Rectal smooth muscle tissue (tissue), 1 donor: ENCODE measurements around the gene CRTC3.
"Not testable (repeated sequence)": the region's sequence is repeated elsewhere in the genome, so short reads cannot be mapped to it uniquely, and the experiment has no call there.

Experiments
- H3K27ac ChIP-seq: one replicate; pipeline ENCODE4 v1.7.0; 2013; ENCODE audit warnings: low read depth, low read length, inconsistent platforms
- H3K27me3 ChIP-seq: one replicate; pipeline ENCODE4 v1.7.0; 2013; ENCODE audit warnings: low read length; ENCODE audit not compliant: control insufficient read depth, insufficient read depth
- H3K36me3 ChIP-seq: one replicate; pipeline ENCODE4 v1.7.0; 2013; ENCODE audit warnings: low read length; ENCODE audit not compliant: control insufficient read depth, insufficient read depth
- H3K4me1 ChIP-seq: one replicate; pipeline ENCODE4 v1.7.0; 2013; ENCODE audit warnings: low read length; ENCODE audit not compliant: control insufficient read depth, insufficient read depth
- H3K4me3 ChIP-seq: one replicate; pipeline ENCODE4 v1.7.0; 2013; ENCODE audit warnings: low read length
- H3K9ac ChIP-seq: one replicate; pipeline ENCODE4 v1.7.0; 2013; ENCODE audit warnings: low read length

Gene CRTC3

DNA sequence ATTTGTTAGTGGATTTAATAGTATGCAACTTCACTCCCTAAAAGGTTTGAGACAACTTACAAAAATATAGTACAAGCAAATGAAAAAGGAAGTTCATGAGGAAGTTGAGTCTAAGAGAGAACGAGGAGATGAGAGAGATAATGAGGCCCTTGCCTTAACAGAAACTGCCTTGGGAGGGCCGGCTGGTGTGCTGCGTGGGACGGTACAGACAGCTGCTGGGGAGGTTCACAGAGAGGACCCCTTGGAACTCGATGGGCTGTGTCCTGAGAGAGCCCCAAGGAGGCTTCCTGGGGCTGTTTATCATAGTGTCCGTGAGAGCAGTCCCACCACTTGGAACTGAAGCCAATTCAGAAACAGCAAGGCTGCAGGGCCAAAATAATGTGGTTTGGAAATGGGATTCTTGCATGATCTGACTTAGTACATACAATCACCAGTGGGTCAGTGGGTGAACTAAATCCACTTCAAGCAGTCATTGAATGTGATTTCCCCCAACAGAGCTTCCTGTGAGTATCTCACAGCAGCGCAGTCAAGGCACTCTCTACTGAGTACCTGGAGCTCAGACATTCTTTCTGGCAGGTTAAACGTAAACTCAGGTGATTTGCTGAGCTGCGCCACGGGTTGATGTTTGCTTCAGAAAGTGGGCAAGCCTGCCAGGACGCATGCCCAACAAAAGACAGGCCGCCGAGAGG lies 90.8 kb downstream of the CRTC3 start:
- no peak overlapping the region for H3K27ac ChIP-seq
- H3K36me3 ChIP-seq, result peaks cover 3% of the 10 kb centered on the region
- no peak overlapping the region for H3K4me3 ChIP-seq
- H3K27me3 ChIP-seq, result no peaks in the 10 kb centered on the region
- H3K4me1 ChIP-seq, result peaks cover 6% of the 10 kb centered on the region
- H3K9ac ChIP-seq, result no peak overlapping the region

DNA sequence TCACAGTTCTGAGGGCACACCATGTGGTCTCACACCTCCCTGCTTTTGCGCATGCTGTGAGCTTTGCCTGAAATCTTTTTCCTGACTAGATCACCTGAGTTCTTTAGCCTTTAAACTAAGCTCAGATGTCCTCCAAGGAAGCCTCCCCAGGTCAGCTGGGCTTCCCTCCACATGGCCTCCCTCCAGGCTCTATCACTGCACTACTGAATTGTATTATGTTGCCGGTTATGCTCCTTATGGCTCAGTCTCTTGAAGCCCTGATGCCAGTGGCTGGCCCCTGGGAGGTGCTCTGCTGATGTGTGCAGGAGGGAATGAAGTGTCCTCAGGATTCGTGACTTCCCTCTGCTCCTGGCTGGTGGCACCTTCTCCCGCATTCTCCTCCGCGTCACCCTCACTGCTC lies 94.1 kb downstream of the CRTC3 start:
- no peaks in the 10 kb centered on the region for H3K4me1 ChIP-seq
- no peak overlapping the region for H3K9ac ChIP-seq
- H3K27me3 ChIP-seq, result no peaks in the 10 kb centered on the region
- H3K27ac ChIP-seq, result no peak overlapping the region
- no peak overlapping the region for H3K4me3 ChIP-seq
- H3K36me3 ChIP-seq, result peaks cover 7% of the 10 kb centered on the region

DNA sequence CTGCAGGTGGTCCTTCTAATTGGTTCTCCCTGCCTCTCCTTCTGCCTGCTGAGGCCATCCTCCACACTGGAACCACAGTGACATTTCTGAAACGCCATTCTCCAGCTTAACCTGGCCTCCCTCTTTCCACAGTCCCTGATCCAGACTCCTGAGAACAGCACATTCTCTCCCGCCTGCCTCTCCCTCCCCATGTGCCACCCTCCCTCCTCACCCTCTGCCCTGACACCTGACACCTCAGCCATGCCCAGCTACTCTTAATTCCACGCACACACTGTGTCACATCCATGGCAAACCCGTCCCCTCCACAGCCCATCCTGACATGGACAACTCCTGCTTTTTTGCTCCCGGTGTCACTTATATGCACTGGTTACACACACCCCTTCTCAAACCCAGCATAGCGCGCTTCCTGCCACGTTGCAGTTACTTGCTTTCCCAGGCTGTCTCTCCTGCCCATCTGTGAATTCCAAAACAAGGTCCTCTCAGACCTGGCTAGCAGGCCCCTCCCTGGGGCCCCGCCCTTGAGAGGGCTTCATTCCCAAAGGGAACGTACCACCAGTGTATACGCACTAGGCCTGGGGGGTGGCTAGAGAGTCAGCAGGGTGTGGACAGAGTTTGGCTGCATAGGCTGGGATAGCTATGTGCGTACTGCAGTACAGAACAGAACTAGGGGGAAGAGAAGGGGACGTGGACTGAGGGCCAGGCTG lies 94.7 kb downstream of the CRTC3 start:
- H3K27ac ChIP-seq, result no peak overlapping the region
- no peak overlapping the region for H3K9ac ChIP-seq
- peaks cover 11% of the 10 kb centered on the region for H3K36me3 ChIP-seq

DNA sequence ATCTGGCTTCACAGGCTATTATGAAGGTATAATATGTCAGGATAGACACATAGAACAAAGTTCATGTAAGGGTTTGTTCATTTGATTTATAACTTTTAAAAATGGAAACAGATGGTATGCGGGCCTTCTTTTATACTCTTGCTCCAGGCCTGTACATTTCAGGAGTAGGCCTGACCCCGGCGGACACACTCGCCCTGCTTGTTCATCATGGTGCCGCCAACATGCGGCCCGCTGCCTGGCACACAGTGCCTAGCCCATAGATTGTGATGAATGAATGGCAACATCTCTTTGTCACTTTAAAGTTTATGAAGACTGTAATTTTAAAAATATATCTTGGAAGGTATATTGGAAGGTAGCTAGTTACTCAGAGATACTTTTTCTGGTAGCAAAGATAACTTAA lies 95.3 kb downstream of the CRTC3 start:
- H3K27ac ChIP-seq, result no peak overlapping the region
- H3K27me3 ChIP-seq, result no peaks in the 10 kb centered on the region

More for the DNA sequence above, 94.7 kb downstream of the CRTC3 start:
- no peaks in the 10 kb centered on the region for H3K27me3 ChIP-seq
- H3K4me1 ChIP-seq, result no peaks in the 10 kb centered on the region
- no peak overlapping the region for H3K4me3 ChIP-seq

DNA sequence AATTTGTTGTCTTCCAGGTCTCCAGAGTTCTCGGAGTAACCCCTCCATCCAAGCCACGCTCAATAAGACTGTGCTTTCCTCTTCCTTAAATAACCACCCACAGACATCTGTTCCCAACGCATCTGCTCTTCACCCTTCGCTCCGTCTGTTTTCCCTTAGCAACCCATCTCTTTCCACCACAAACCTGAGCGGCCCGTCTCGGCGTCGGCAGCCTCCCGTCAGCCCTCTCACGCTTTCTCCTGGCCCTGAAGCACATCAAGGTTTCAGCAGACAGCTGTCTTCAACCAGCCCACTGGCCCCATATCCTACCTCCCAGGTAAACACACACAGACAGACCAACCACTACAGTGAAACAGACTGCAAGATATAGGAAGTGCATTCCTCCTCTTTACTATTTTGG lies 99.5 kb downstream of the CRTC3 start:
- Histone ChIP-seq H3K27ac (no peak overlapping the region), H3K4me1 (no peaks in the 10 kb centered on the region), H3K9ac (no peak overlapping the region), H3K4me3 (no peak overlapping the region), H3K27me3 (no peaks in the 10 kb centered on the region), H3K36me3 (peaks cover 29% of the 10 kb centered on the region)

More for the DNA sequence above, 95.3 kb downstream of the CRTC3 start:
- Histone ChIP-seq H3K4me3 (no peak overlapping the region), H3K9ac (no peak overlapping the region), H3K4me1 (no peaks in the 10 kb centered on the region), H3K36me3 (peaks cover 16% of the 10 kb centered on the region)

DNA sequence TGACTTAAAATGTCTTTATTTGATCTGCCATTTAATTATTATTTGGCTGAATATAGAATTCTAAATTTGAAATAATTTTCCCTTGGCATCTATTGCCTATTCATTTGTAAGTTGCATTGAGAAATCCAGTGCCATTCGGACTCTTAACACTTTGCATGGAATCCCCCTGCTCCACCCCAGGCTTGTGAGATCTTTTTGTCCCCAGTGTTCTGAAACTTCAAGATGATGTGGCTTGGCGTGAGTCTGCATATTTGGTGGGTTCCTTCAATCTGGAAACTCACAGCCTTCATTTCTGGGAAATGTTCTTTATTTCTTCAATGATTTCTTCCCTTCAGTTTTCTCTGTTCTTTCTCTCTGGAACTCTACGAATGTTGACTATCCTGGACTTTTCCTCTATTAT lies 103.6 kb downstream of the CRTC3 start:
- H3K27ac ChIP-seq, result no peak overlapping the region
- no peak overlapping the region for H3K9ac ChIP-seq
- H3K27me3 ChIP-seq, result no peaks in the 10 kb centered on the region
- peaks cover 28% of the 10 kb centered on the region for H3K36me3 ChIP-seq
- no peak overlapping the region for H3K4me3 ChIP-seq
- no peaks in the 10 kb centered on the region for H3K4me1 ChIP-seq

DNA sequence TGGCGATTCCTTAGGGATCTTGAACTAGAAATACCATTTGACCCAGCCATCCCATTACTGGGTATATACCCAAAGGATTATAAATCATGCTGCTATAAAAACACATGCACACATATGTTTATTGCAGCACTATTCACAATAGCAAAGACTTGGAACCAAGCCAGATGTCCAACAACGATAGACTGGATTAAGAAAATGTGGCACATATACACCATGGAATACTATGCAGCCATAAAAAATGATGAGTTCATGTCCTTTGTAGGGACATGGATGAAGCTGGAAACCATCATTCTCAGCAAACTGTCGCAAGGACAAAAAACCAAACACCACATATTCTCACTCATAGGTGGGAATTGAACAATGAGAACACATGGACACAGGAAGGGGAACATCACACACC lies 107.3 kb downstream of the CRTC3 start:
- H3K4me3 ChIP-seq, H3K9ac ChIP-seq, H3K4me1 ChIP-seq, H3K27me3 ChIP-seq, H3K27ac ChIP-seq: not testable (repeated sequence)
- H3K36me3 ChIP-seq, result peaks cover 18% of the 10 kb centered on the region

DNA sequence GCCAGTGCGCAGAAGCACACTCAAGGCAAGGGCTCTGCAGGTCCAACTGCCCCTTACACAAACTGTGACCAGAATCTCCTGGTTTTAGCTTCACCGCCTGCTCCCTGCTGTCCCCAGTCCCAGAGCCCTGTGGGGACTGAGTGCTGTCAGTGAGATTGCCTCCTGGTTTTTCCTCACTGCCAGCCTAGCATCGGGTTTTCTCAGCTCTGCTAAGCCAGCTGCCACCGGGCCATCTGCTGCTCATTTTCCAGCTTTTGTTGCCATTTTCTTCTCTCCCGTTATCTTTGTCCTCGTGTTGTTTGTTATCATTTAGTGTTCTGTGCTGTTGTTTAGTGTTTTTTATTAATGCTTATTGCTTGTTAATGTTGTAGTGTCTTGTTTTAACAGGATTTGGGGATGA lies 108.0 kb downstream of the CRTC3 start:
- Histone ChIP-seq H3K4me1 (no peaks in the 10 kb centered on the region), H3K4me3 (no peak overlapping the region), H3K9ac (no peak overlapping the region), H3K27me3 (no peaks in the 10 kb centered on the region), H3K27ac (no peak overlapping the region), H3K36me3 (peaks cover 22% of the 10 kb centered on the region)

DNA sequence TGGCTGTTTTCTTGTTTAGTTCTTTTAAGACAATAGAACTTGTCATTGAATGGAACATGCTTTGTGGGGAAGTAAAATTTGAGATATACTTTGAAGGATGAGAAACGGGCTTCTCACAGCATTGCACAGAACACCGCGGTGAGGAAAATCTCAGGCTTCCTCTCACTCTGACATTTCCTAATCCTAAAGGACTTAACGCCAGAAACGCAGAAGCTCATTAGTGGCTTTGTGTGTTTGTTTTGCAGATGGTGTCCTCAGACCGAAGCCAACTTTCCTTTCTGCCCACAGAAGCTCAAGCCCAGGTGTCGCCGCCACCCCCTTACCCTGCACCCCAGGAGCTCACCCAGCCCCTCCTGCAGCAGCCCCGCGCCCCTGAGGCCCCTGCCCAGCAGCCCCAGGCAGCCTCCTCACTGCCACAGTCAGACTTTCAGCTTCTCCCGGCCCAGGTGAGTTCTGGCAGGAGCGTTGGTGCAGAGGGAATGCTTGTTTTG lies 108.5 kb downstream of the CRTC3 start:
- H3K4me3 ChIP-seq, result no peak overlapping the region
- H3K27me3 ChIP-seq, result no peaks in the 10 kb centered on the region
- no peak overlapping the region for H3K27ac ChIP-seq
- no peaks in the 10 kb centered on the region for H3K4me1 ChIP-seq
- peaks cover 26% of the 10 kb centered on the region for H3K36me3 ChIP-seq
- no peak overlapping the region for H3K9ac ChIP-seq

DNA sequence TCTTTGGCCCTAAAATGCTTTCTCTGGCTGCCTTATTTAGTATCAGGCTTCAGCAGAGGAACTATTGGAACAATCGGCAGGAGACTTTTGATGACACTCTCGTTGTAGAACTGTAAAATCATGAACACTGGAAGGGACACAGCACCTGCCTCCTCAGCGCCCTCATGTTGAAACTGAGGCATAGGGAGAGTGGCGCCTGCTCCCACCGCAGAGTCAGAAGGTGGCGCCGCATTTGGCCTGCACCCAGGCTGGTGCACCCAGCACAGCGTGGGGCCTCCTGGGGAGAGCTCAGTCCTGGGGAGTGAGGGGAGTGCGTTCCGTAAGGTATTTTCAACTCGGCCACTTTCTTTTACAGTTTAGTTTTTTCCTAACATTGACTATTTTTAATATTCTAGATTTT lies 109.2 kb downstream of the CRTC3 start:
- peaks cover 26% of the 10 kb centered on the region for H3K36me3 ChIP-seq
- no peak overlapping the region for H3K9ac ChIP-seq

DNA sequence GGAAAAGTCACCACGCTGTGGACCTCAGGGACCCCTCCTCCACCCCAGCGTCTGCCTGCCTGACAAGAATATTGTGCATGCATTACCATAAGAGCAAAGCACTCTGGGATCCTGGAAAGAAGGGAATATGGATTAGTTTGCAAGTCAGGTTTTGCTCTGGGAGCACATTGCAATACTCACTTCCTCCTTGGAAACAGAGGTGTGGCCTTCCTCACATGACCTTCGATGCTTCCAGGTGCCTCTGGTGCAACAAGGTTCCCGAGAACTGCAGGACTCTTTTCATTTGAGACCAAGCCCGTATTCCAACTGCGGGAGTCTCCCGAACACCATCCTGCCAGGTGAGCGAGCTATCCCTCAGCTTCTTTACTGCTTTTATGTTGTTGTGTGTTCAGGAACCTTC lies 111.1 kb downstream of the CRTC3 start:
- Histone ChIP-seq H3K9ac (no peak overlapping the region), H3K4me3 (no peak overlapping the region), H3K27me3 (no peaks in the 10 kb centered on the region), H3K4me1 (no peaks in the 10 kb centered on the region), H3K36me3 (peaks cover 22% of the 10 kb centered on the region), H3K27ac (no peak overlapping the region)

More for the DNA sequence above, 109.2 kb downstream of the CRTC3 start:
- Histone ChIP-seq H3K4me3 (no peak overlapping the region), H3K27me3 (no peaks in the 10 kb centered on the region), H3K4me1 (no peaks in the 10 kb centered on the region), H3K27ac (no peak overlapping the region)

DNA sequence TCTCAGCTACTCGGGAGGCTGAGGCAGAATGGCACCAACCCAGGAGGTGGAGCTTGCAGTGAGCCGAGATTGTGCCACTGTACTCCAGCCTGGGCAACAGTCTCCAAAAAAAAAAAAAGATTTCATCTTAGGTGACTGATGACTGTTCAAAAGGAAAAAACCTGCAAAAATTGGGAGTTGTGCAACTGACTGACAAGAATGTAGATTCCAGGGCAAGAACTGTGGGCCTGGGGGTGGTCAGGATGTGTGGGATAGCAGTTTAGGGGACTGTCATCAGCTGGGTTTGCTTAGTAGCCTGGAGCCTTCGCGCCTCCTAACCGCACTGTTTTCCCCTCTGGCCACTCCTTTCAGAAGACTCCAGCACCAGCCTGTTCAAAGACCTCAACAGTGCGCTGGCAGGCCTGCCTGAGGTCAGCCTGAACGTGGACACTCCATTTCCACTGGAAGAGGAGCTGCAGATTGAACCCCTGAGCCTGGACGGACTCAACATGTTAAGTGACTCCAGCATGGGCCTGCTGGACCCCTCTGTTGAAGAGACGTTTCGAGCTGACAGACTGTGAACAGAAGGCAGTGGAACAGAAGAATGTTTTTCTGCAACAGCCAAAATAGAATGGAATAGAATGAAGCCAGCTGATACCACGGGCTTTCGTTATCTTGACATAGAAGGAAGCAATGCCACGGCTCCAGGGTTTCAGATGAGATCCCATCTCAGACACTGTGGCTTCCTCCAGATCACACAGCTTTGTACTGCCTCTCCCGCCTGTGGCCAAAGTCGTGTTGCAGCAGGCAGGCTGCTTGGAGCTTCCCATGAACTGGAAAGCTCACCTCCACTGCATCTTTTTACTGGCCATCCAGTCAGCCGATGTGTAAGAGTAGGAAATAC lies 112.1 kb downstream of the CRTC3 start:
- Histone ChIP-seq H3K4me3 (no peak overlapping the region), H3K4me1 (no peaks in the 10 kb centered on the region), H3K27ac (no peak overlapping the region), H3K9ac (no peak overlapping the region), H3K27me3 (no peaks in the 10 kb centered on the region), H3K36me3 (peaks cover 22% of the 10 kb centered on the region)
